GM23338 (cell line): Measurements from ENCODE around the gene GTF3C6. TPM values are rescaled to one million over a fixed set of nuclear protein-coding genes. Genes with fewer than 3 reads are reported as not detected.

Experiments
- ATAC-seq: fragments of 200-7000 bp; cut with Tn5 transposase; 3 replicates; pipeline ENCODE4 v1.9.1; 2020
- DNase-seq: peaks from one replicate; pipeline ENCODE4 v3.0.0-alpha.2; 2015; ENCODE audit warnings: low spot score
- H2AFZ ChIP-seq: fragments of 200-600 bp; sonication (generic); 2 replicates; pipeline ENCODE4 v1.8.0; 2016; ENCODE audit warnings: antibody characterized with exemption, mild to moderate bottlenecking, moderate library complexity
- H3F3A ChIP-seq: fragments of 200-600 bp; sonication (generic); replicated peaks from 2 replicates; pipeline ENCODE4 v1.8.0; 2017; ENCODE audit warnings: antibody characterized with exemption, mixed run types, low read depth
- H3K27ac ChIP-seq: fragments of 200-600 bp; sonication (generic); 2 replicates; pipeline ENCODE4 v1.6.1; 2016; ENCODE audit warnings: low read depth
- H3K27me3 ChIP-seq: fragments of 200-600 bp; sonication (generic); 2 replicates; pipeline ENCODE4 v1.8.0; 2016; ENCODE audit warnings: mild to moderate bottlenecking, mixed run types, moderate library complexity; ENCODE audit not compliant: insufficient read depth
- H3K36me3 ChIP-seq: fragments of 200-600 bp; sonication (generic); 2 replicates; pipeline ENCODE4 v1.8.0; 2016; ENCODE audit warnings: mild to moderate bottlenecking; ENCODE audit not compliant: insufficient read depth
- H3K4me1 ChIP-seq: fragments of 200-600 bp; sonication (generic); 2 replicates; pipeline ENCODE4 v1.8.0; 2016; ENCODE audit warnings: mild to moderate bottlenecking, moderate library complexity; ENCODE audit not compliant: insufficient read depth
- H3K4me2 ChIP-seq: fragments of 200-600 bp; sonication (generic); 2 replicates; pipeline ENCODE4 v1.7.1; 2017; ENCODE audit warnings: mixed run types
- H3K4me3 ChIP-seq: fragments of 200-600 bp; sonication (generic); 2 replicates; pipeline ENCODE4 v1.6.1; 2016; ENCODE audit warnings: mixed run types
- H3K79me2 ChIP-seq: fragments of 200-600 bp; sonication (generic); replicated peaks from 2 replicates; pipeline ENCODE4 v1.8.0; 2017; ENCODE audit warnings: mild to moderate bottlenecking; ENCODE audit not compliant: insufficient read depth
- H3K9me2 ChIP-seq: fragments of 200-600 bp; sonication (generic); 2 replicates; pipeline ENCODE4 v1.8.0; 2017; ENCODE audit not compliant: insufficient read depth
- H4K20me1 ChIP-seq: fragments of 200-600 bp; sonication (generic); replicated peaks from 2 replicates; pipeline ENCODE4 v1.8.0; 2017; ENCODE audit warnings: mild to moderate bottlenecking; ENCODE audit not compliant: insufficient read depth
- H3K27ac Mint-ChIP-seq: 2 replicates; pipeline ENCODE4 v1.8.0; 2020; ENCODE audit warnings: inconsistent platforms, mild to moderate bottlenecking, moderate library complexity, mixed read lengths
- H3K27me3 Mint-ChIP-seq: 3 replicates; pipeline ENCODE4 v1.8.0; 2022; ENCODE audit warnings: low read depth, mild to moderate bottlenecking, moderate library complexity, mixed read lengths, inconsistent platforms; ENCODE audit not compliant: insufficient read depth, poor library complexity
- H3K36me3 Mint-ChIP-seq: 3 replicates; pipeline ENCODE4 v1.8.0; 2021; ENCODE audit warnings: low read depth, mild to moderate bottlenecking, inconsistent platforms, moderate library complexity, mixed read lengths
- H3K4me1 Mint-ChIP-seq: 3 replicates; pipeline ENCODE4 v1.8.0; 2020; ENCODE audit warnings: mild to moderate bottlenecking, inconsistent platforms, mixed read lengths
- H3K4me3 Mint-ChIP-seq: 3 replicates; pipeline ENCODE4 v1.8.0; 2021; ENCODE audit warnings: moderate library complexity, mild to moderate bottlenecking, inconsistent platforms, mixed read lengths
- H3K9me3 Mint-ChIP-seq: 3 replicates; pipeline ENCODE4 v1.8.0; 2020; ENCODE audit warnings: moderate library complexity, mild to moderate bottlenecking, inconsistent platforms, mixed read lengths
- CREB1 ChIP-seq: fragments of 250-450 bp; sonication (Bioruptor Pico); IDR thresholded peaks from 2 replicates; pipeline ENCODE4 v1.5.0; 2020; ENCODE audit warnings: low read depth, mild to moderate bottlenecking, moderate library complexity
- CTCF ChIP-seq, 2 experiments: fragments of 200-600 bp in 1 of 2; sonication (generic) in 1 of 2; conservative IDR thresholded peaks; 2 replicates each; pipeline versions ENCODE4 v1.5.1 to v1.6.1; 2016 to 2017; ENCODE audit warnings: antibody characterized with exemption in 2 of 2, low read depth in 2 of 2, mild to moderate bottlenecking in 2 of 2, moderate library complexity in 1 of 2
- ETS1 ChIP-seq: IDR thresholded peaks from 2 replicates; pipeline ENCODE4 v1.6.1; 2016; ENCODE audit warnings: antibody characterized with exemption
- EZH2 ChIP-seq: fragments of 200-600 bp; sonication (generic); IDR thresholded peaks from one replicate; pipeline ENCODE4 v1.8.0; 2017; ENCODE audit warnings: antibody characterized with exemption, mild to moderate bottlenecking, low read depth; ENCODE audit not compliant: unreplicated experiment
- EZH2phosphoT487 ChIP-seq: fragments of 200-600 bp; sonication (generic); IDR thresholded peaks from one replicate; pipeline ENCODE4 v1.8.1; 2018; ENCODE audit warnings: antibody characterized with exemption; ENCODE audit not compliant: unreplicated experiment
- JUNB ChIP-seq: IDR thresholded peaks from one replicate; pipeline ENCODE4 v1.6.1; 2016; ENCODE audit warnings: antibody characterized with exemption; ENCODE audit not compliant: unreplicated experiment
- NANOG ChIP-seq: IDR thresholded peaks from 2 replicates; pipeline ENCODE4 v1.6.1; 2016; ENCODE audit warnings: antibody characterized with exemption, borderline replicate concordance
- POLR2AphosphoS5 ChIP-seq: IDR thresholded peaks from 2 replicates; pipeline ENCODE4 v1.6.1; 2016; ENCODE audit warnings: antibody characterized with exemption, low read depth
- REST ChIP-seq: IDR thresholded peaks from one replicate; pipeline ENCODE4 v1.6.1; 2018; ENCODE audit warnings: antibody characterized with exemption; ENCODE audit not compliant: unreplicated experiment
- STAT1 ChIP-seq: IDR thresholded peaks from one replicate; pipeline ENCODE4 v1.6.1; 2016; ENCODE audit warnings: antibody characterized with exemption; ENCODE audit not compliant: unreplicated experiment
- ZNF114 ChIP-seq: fragments of 250-450 bp; sonication (Bioruptor Pico); IDR thresholded peaks from 2 replicates; pipeline ENCODE4 v1.5.0; 2020; ENCODE audit warnings: mild to moderate bottlenecking, moderate library complexity
- ZNF331 ChIP-seq: fragments of 250-450 bp; sonication (Bioruptor Pico); IDR thresholded peaks from 2 replicates; pipeline ENCODE4 v1.5.0; 2020; ENCODE audit warnings: low read depth, mild to moderate bottlenecking, moderate library complexity
- ZNF462 ChIP-seq: fragments of 250-450 bp; sonication (Bioruptor Pico); IDR thresholded peaks from 2 replicates; pipeline ENCODE4 v1.5.0; 2020; ENCODE audit warnings: mild to moderate bottlenecking, moderate library complexity
- polyA plus RNA-seq: library from polyadenylated mRNA; unstranded; fragments of >200 nt; fragmentation: Nextera tagmentation; extraction: Ambion mirVana; gene quantifications from 2 replicates; pipeline ENCODE4 v1.2.1, GENCODE V29; 2016
- total RNA-seq: library from RNA; depleted of rRNA; stranded (reverse); fragments of >200 nt; shearing (Covaris generic); gene quantifications from 2 replicates; pipeline ENCODE4 v1.2.3, GENCODE V29; 2014

GTF3C6 gene
- total and polyA plus RNA-seq, 2 experiments from 2014 or later, result 41.2 to 245 TPM

DNA sequence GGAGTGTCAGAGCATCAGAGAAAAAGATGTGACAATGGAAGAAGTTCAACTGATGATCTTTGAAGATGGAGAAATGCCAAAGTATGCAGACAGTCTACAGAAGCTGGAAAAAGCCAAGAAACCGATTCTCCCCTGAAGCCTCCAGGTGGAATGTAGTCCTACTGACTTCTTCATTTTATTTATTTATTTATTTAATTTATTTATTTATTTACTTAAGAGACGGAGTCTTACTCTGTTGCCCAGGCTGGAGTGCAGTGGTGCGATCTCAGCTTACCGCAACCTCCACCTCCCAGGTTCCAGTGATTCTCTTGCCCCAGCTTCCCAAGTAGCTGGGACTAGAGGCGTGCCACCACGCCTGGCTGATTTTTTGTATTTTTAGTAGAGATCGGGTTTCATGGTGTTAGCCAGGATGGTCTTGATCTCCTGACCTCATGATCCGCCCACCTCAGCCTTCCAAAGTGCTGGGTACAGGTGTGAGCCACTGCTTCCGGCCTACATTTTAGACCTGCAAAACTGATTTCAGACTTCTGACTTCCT is 21.1 kb downstream of the GTF3C6 start:
- H3K4me1 Mint-ChIP-seq, result peaks cover 14% of the 10 kb centered on the region
- no peak overlapping the region for H3K4me3 Mint-ChIP-seq

More for the DNA sequence above, 21.1 kb downstream of the GTF3C6 start:
- H4K20me1 ChIP-seq, result peaks cover 8% of the 10 kb centered on the region
- H3K27me3 ChIP-seq, result no peaks in the 10 kb centered on the region
- peaks cover 30% of the 10 kb centered on the region for H3K36me3 Mint-ChIP-seq
- H3K27me3 Mint-ChIP-seq, result peaks cover 2% of the 10 kb centered on the region
- H2AFZ ChIP-seq, result no peak overlapping the region
- H3K9me3 Mint-ChIP-seq, result peaks cover 18% of the 10 kb centered on the region
- peaks cover 1% of the 10 kb centered on the region for H3K36me3 ChIP-seq
- peaks cover 28% of the 10 kb centered on the region for H3K79me2 ChIP-seq
- H3K27ac ChIP-seq, result no peak overlapping the region
- TF ChIP-seq CTCF (conservative IDR thresholded peaks at IDR 0.05; ENCODE audit: low read depth in 2 of 2) (no peak), ZNF462 (CRISPR knock-in tag) (no peak), EZH2 (no peak), ZNF331 (CRISPR knock-in tag) (no peak), ZNF114 (no peak), EZH2phosphoT487 (no peak), ETS1 (no peak), NANOG (no peak), POLR2AphosphoS5 (no peak), CREB1 (CRISPR knock-in tag) (no peak), STAT1 (no peak), JUNB (no peak), REST (no peak)
- H3K4me3 ChIP-seq, result no peak overlapping the region
- H3K4me2 ChIP-seq, result no peak overlapping the region
- DNase-seq, result peak; percentile 6
- H3K27ac Mint-ChIP-seq, result no peak overlapping the region
- 0 out of 2 replicates have a peak, but pooled peaks cover 4% of the 10 kb centered on the region for H3F3A ChIP-seq
- peaks cover 10% of the 10 kb centered on the region for H3K9me2 ChIP-seq
- ATAC-seq, result no peak
- H3K4me1 ChIP-seq, result 0 out of 2 replicates have a peak, but pooled peaks cover 9% of the 10 kb centered on the region
